ENCODE measurements around the gene HMGN1.

DNA sequence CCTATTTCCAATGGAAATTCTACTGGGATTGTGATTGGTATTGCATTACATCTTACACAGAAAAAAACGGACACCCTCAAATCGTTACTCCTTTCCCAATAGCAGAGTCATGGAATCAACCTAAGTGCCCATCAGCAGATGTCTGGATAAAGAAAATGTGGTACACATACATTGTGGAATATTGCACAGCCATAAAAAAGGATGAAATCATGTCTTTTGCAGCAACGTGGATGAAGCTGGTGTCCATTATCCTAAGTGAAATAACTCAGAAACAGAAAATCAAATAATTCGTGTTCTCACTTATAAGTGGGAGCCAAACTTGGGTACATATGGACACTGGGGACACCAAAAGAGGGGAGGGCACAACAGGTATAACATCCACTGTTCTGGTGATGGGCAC lies 14.3 kb downstream of the HMGN1 start:
- TF ChIP-seq, protein P1, sequence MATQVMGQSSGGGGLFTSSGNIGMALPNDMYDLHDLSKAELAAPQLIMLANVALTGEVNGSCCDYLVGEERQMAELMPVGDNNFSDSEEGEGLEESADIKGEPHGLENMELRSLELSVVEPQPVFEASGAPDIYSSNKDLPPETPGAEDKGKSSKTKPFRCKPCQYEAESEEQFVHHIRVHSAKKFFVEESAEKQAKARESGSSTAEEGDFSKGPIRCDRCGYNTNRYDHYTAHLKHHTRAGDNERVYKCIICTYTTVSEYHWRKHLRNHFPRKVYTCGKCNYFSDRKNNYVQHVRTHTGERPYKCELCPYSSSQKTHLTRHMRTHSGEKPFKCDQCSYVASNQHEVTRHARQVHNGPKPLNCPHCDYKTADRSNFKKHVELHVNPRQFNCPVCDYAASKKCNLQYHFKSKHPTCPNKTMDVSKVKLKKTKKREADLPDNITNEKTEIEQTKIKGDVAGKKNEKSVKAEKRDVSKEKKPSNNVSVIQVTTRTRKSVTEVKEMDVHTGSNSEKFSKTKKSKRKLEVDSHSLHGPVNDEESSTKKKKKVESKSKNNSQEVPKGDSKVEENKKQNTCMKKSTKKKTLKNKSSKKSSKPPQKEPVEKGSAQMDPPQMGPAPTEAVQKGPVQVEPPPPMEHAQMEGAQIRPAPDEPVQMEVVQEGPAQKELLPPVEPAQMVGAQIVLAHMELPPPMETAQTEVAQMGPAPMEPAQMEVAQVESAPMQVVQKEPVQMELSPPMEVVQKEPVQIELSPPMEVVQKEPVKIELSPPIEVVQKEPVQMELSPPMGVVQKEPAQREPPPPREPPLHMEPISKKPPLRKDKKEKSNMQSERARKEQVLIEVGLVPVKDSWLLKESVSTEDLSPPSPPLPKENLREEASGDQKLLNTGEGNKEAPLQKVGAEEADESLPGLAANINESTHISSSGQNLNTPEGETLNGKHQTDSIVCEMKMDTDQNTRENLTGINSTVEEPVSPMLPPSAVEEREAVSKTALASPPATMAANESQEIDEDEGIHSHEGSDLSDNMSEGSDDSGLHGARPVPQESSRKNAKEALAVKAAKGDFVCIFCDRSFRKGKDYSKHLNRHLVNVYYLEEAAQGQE (IDR thresholded peaks at IDR 0.05; ENCODE audit: low read depth), result no peak
- no peak for TF ChIP-seq CREB1 (IDR thresholded peaks at IDR 0.05; ENCODE audit: low read depth)
- TF ChIP-seq TCF12 (IDR thresholded peaks at IDR 0.05; ENCODE audit: low read depth), result no peak
- TF ChIP-seq TAF1 (IDR thresholded peaks at IDR 0.05; ENCODE audit: low read depth), result no peak
- TF ChIP-seq YY1 (IDR thresholded peaks at IDR 0.05; ENCODE audit: low read depth), result no peak

Measured in Ishikawa (cell line).